HepG2 (cell line): ENCODE data around the gene SOAT2. TPM values are rescaled to one million over a fixed set of nuclear protein-coding genes. Genes with fewer than 3 reads are reported as not detected.

Source experiments
- DNMT1 ChIP-seq: sonication (generic); formaldehyde crosslinking; IDR thresholded peaks from 2 replicates; pipeline ENCODE4 v1.5.1; 2020; ENCODE audit warnings: mild to moderate bottlenecking, missing genetic modification reagents
- FLYWCH1 ChIP-seq: sonication (generic); formaldehyde crosslinking; IDR thresholded peaks from 2 replicates; pipeline ENCODE4 v1.8.1; 2023; ENCODE audit warnings: mild to moderate bottlenecking, missing genetic modification reagents
- MXD1 ChIP-seq: sonication (generic); formaldehyde crosslinking; IDR thresholded peaks from 2 replicates; pipeline ENCODE4 v1.4.0; 2020; ENCODE audit warnings: mild to moderate bottlenecking, missing genetic modification reagents
- POLR2A ChIP-seq, 2 experiments: IDR thresholded peaks; 2 replicates each; pipeline ENCODE4 v1.6.1; 2011; ENCODE audit warnings: low read depth in 2 of 2, low read length in 2 of 2, mild to moderate bottlenecking in 1 of 2, moderate library complexity in 1 of 2; ENCODE audit not compliant: insufficient read depth in 1 of 2
- REPIN1 ChIP-seq: sonication (generic); formaldehyde crosslinking; IDR thresholded peaks from 2 replicates; pipeline ENCODE4 v1.8.0; 2022; ENCODE audit warnings: missing genetic modification reagents, low read depth, mild to moderate bottlenecking, borderline replicate concordance
- SAP130 ChIP-seq: IDR thresholded peaks from 2 replicates; pipeline ENCODE4 v1.6.1; 2016; ENCODE audit warnings: low read depth
- TAF15 ChIP-seq: fragments of 200-400 bp; formaldehyde crosslinking; IDR thresholded peaks from one replicate; pipeline ENCODE4 v1.6.1; 2018; ENCODE audit warnings: mild to moderate bottlenecking, low read depth, low read length; ENCODE audit not compliant: poor library complexity, severe bottlenecking
- THAP7 ChIP-seq: sonication (generic); formaldehyde crosslinking; IDR thresholded peaks from 2 replicates; pipeline ENCODE4 v1.8.1; 2023; ENCODE audit warnings: mild to moderate bottlenecking, missing genetic modification reagents
- TOPORS ChIP-seq: sonication (generic); formaldehyde crosslinking; IDR thresholded peaks from 2 replicates; pipeline ENCODE4 v1.8.0; 2023; ENCODE audit warnings: mild to moderate bottlenecking, missing genetic modification reagents
- ZNF564 ChIP-seq: sonication (generic); formaldehyde crosslinking; IDR thresholded peaks from 2 replicates; pipeline ENCODE4 v1.8.1; 2023; ENCODE audit warnings: mild to moderate bottlenecking, missing genetic modification reagents
- ZNF792 ChIP-seq: IDR thresholded peaks from 2 replicates; pipeline ENCODE4 v1.6.1; 2016
- polyA plus RNA-seq, 8 experiments: library from polyadenylated mRNA; depleted of rRNA in 3 of 8; stranded (reverse) in 7 of 8; unstranded in 1 of 8; fragments of >200 nt; fragmentation: Illumina TruSeq in 4 of 8; extraction: Trizol in 4 of 8; gene quantifications; 2 replicates each; pipeline versions ENCODE4 v1.2.1 to v1.2.3, GENCODE V29; 2011 to 2016; ENCODE audit warnings: low read depth in 4 of 8, missing spikeins in 1 of 8, mixed read lengths in 1 of 8; ENCODE audit not compliant: insufficient read depth in 1 of 8
- total RNA-seq, 5 experiments: library from RNA; depleted of rRNA; stranded (reverse); fragments of >200 nt; fragmentation: Illumina TruSeq; extraction: Trizol; gene quantifications; 2 replicates each; pipeline ENCODE4 v1.2.3, GENCODE V29; 2016; ENCODE audit warnings: low read depth in 1 of 5
- TF ChIP-seq, protein P1 (sequence below): IDR thresholded peaks from 2 replicates; pipeline ENCODE4 v1.6.1; 2016
- TF ChIP-seq, protein P2 (sequence below), 2 experiments: fragments of 450-650 bp in 1 of 2; sonication (generic) in 1 of 2; formaldehyde crosslinking; IDR thresholded peaks; 2 replicates each; pipeline versions ENCODE4 v1.5.0 to v1.8.0; 2020 to 2022; ENCODE audit warnings: mild to moderate bottlenecking in 1 of 2, missing genetic modification reagents in 1 of 2
- TF ChIP-seq, protein P3 (sequence below): sonication (generic); formaldehyde crosslinking; IDR thresholded peaks from 2 replicates; pipeline ENCODE4 v1.4.0; 2020; ENCODE audit warnings: mild to moderate bottlenecking, missing genetic modification reagents
- TF ChIP-seq, protein P4 (sequence below): sonication (generic); formaldehyde crosslinking; IDR thresholded peaks from 2 replicates; pipeline ENCODE4 v1.4.0; 2020; ENCODE audit warnings: missing genetic modification reagents
- TF ChIP-seq, protein P5 (sequence below): sonication (generic); formaldehyde crosslinking; IDR thresholded peaks from 2 replicates; pipeline ENCODE4 v1.4.0; 2020; ENCODE audit warnings: low read depth, missing genetic modification reagents

Gene SOAT2
- total and polyA plus RNA-seq, 2 of the 13 experiments (the other 11 are each of a cell fraction or from before 2014, with no cell fraction given): 14.9 to 108 TPM

DNA sequence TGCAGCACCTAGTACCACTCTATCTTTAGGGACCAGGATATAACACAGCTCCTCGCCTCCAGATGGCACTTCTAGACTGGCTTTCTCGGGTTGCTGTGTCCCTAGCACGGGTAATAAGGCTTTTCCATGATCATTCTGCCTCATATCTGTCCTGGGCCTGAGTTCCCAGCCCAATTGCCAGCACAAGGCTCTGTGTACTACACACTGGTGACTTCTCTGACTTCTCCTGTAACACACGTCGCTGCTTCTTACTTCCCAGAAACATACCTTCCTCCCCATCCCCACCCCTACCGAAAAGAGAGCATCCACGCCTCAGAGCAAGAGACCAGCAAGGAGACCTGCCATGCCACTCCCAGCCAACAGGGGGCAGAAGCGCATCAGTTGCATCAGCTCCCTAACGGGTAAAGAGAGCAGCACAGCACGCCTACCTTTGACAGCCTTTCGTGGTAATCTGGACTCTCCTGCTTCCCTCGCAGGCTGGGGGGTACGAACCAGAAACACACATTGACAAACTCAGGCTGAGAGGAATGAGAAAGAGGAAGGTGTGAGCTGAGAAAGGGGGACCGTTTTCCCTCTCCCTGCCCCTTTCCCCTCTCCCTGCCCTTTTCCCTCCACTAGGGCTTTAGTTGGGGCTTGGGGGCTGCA is 56.0 kb downstream of the SOAT2 start (continued):
- TF ChIP-seq, protein P1, sequence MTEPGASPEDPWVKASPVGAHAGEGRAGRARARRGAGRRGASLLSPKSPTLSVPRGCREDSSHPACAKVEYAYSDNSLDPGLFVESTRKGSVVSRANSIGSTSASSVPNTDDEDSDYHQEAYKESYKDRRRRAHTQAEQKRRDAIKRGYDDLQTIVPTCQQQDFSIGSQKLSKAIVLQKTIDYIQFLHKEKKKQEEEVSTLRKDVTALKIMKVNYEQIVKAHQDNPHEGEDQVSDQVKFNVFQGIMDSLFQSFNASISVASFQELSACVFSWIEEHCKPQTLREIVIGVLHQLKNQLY (CRISPR knock-in tag): no peak
- TF ChIP-seq TAF15 (no peak), ZNF564 (CRISPR knock-in tag) (no peak), POLR2A (IDR thresholded peaks at IDR 0.05; ENCODE audit: insufficient read depth in 1 of 2, low read depth in 2 of 2, low read length in 2 of 2) (no peak), THAP7 (CRISPR knock-in tag) (0 out of 2 replicates have a peak, but pooled peaks have one; percentile 28), REPIN1 (CRISPR knock-in tag) (peak; percentile 62; the same call in 1 of the 2 replicates), DNMT1 (CRISPR knock-in tag) (no peak), TOPORS (CRISPR knock-in tag) (no peak), ZNF792 (CRISPR knock-in tag) (no peak), SAP130 (CRISPR knock-in tag) (peak; percentile 70; the same call in 1 of the 2 replicates), MXD1 (0 out of 2 replicates have a peak, but pooled peaks have one; percentile 29), FLYWCH1 (CRISPR knock-in tag) (no peak)
- TF ChIP-seq, protein P2, sequence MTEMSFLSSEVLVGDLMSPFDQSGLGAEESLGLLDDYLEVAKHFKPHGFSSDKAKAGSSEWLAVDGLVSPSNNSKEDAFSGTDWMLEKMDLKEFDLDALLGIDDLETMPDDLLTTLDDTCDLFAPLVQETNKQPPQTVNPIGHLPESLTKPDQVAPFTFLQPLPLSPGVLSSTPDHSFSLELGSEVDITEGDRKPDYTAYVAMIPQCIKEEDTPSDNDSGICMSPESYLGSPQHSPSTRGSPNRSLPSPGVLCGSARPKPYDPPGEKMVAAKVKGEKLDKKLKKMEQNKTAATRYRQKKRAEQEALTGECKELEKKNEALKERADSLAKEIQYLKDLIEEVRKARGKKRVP (CRISPR knock-in tag; IDR thresholded peaks at IDR 0.05): peak; percentile 72 to 98
- TF ChIP-seq, protein P3, sequence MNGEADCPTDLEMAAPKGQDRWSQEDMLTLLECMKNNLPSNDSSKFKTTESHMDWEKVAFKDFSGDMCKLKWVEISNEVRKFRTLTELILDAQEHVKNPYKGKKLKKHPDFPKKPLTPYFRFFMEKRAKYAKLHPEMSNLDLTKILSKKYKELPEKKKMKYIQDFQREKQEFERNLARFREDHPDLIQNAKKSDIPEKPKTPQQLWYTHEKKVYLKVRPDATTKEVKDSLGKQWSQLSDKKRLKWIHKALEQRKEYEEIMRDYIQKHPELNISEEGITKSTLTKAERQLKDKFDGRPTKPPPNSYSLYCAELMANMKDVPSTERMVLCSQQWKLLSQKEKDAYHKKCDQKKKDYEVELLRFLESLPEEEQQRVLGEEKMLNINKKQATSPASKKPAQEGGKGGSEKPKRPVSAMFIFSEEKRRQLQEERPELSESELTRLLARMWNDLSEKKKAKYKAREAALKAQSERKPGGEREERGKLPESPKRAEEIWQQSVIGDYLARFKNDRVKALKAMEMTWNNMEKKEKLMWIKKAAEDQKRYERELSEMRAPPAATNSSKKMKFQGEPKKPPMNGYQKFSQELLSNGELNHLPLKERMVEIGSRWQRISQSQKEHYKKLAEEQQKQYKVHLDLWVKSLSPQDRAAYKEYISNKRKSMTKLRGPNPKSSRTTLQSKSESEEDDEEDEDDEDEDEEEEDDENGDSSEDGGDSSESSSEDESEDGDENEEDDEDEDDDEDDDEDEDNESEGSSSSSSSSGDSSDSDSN: 0 out of 2 replicates have a peak, but pooled peaks have one; percentile 40
- TF ChIP-seq, protein P4, sequence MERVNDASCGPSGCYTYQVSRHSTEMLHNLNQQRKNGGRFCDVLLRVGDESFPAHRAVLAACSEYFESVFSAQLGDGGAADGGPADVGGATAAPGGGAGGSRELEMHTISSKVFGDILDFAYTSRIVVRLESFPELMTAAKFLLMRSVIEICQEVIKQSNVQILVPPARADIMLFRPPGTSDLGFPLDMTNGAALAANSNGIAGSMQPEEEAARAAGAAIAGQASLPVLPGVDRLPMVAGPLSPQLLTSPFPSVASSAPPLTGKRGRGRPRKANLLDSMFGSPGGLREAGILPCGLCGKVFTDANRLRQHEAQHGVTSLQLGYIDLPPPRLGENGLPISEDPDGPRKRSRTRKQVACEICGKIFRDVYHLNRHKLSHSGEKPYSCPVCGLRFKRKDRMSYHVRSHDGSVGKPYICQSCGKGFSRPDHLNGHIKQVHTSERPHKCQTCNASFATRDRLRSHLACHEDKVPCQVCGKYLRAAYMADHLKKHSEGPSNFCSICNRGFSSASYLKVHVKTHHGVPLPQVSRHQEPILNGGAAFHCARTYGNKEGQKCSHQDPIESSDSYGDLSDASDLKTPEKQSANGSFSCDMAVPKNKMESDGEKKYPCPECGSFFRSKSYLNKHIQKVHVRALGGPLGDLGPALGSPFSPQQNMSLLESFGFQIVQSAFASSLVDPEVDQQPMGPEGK (CRISPR knock-in tag): peak; percentile 40
- TF ChIP-seq, protein P5, sequence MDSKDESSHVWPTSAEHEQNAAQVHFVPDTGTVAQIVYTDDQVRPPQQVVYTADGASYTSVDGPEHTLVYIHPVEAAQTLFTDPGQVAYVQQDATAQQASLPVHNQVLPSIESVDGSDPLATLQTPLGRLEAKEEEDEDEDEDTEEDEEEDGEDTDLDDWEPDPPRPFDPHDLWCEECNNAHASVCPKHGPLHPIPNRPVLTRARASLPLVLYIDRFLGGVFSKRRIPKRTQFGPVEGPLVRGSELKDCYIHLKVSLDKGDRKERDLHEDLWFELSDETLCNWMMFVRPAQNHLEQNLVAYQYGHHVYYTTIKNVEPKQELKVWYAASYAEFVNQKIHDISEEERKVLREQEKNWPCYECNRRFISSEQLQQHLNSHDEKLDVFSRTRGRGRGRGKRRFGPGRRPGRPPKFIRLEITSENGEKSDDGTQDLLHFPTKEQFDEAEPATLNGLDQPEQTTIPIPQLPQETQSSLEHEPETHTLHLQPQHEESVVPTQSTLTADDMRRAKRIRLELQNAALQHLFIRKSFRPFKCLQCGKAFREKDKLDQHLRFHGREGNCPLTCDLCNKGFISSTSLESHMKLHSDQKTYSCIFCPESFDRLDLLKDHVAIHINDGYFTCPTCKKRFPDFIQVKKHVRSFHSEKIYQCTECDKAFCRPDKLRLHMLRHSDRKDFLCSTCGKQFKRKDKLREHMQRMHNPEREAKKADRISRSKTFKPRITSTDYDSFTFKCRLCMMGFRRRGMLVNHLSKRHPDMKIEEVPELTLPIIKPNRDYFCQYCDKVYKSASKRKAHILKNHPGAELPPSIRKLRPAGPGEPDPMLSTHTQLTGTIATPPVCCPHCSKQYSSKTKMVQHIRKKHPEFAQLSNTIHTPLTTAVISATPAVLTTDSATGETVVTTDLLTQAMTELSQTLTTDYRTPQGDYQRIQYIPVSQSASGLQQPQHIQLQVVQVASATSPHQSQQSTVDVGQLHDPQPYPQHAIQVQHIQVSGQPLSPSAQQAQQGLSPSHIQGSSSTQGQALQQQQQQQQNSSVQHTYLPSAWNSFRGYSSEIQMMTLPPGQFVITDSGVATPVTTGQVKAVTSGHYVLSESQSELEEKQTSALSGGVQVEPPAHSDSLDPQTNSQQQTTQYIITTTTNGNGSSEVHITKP (CRISPR knock-in tag): no peak
